Aorta (tissue), 5 donors: ENCODE data around the gene MTCH1. TPM values are rescaled to one million over a fixed set of nuclear protein-coding genes. Genes with fewer than 3 reads are reported as not detected.

Experiments
- ATAC-seq: fragments of 200-7000 bp; cut with Tn5 transposase; one replicate; pipeline ENCODE4 v1.9.1; 2022; ENCODE audit warnings: moderate library complexity; ENCODE audit not compliant: low FRiP score
- DNase-seq, 2 donors: peaks; one replicate each; pipeline ENCODE4 v3.0.0-alpha.2; 2020
- H3K27ac ChIP-seq, 2 donors: one replicate each; pipeline ENCODE4 v1.5.1; 2013; ENCODE audit warnings: low read length in 2 of 2, mild to moderate bottlenecking in 2 of 2, moderate library complexity in 2 of 2, control low read depth in 1 of 2, inconsistent platforms in 1 of 2, low read depth in 1 of 2
- H3K27me3 ChIP-seq, 2 donors: one replicate each; pipeline ENCODE4 v1.6.1; 2013; ENCODE audit warnings: control low read depth in 1 of 2, low read length in 1 of 2, mild to moderate bottlenecking in 1 of 2, moderate library complexity in 1 of 2; ENCODE audit not compliant: insufficient read depth in 2 of 2, control insufficient read depth in 1 of 2
- H3K36me3 ChIP-seq, 2 donors: one replicate each; pipeline ENCODE4 v1.6.1; 2013; ENCODE audit warnings: control low read depth in 1 of 2, low read length in 1 of 2, mild to moderate bottlenecking in 1 of 2; ENCODE audit not compliant: insufficient read depth in 2 of 2, control insufficient read depth in 1 of 2
- H3K4me1 ChIP-seq, 2 donors: one replicate each; pipeline ENCODE4 v1.6.1; 2013; ENCODE audit warnings: low read length in 2 of 2, control low read depth in 1 of 2, mild to moderate bottlenecking in 1 of 2, moderate library complexity in 1 of 2; ENCODE audit not compliant: insufficient read depth in 2 of 2, control insufficient read depth in 1 of 2
- H3K4me3 ChIP-seq, 2 donors: one replicate each; pipeline ENCODE4 v1.5.1; 2013; ENCODE audit warnings: low read length in 2 of 2, control low read depth in 1 of 2, mild to moderate bottlenecking in 1 of 2
- H3K9me3 ChIP-seq: one replicate; pipeline ENCODE4 v1.6.1; 2013; ENCODE audit warnings: mild to moderate bottlenecking, low read length; ENCODE audit not compliant: control insufficient read depth
- WGBS, 2 donors: extraction: QIAGEN DNeasy Blood & Tissue Kit; methylation state at CpG; one replicate each; pipeline ENCODE4 v1.1.7; 2013; 5-methylcytosine and 5-hydroxymethylcytosine counted together
- intact Hi-C, 2 donors: fragments of 100-400 bp; cut with DNase I; formaldehyde crosslinking; loops; one replicate each; pipeline versions ENCODE4 v1.14.2 to v1.15.0; 2022
- polyA plus RNA-seq, 2 donors: library from polyadenylated mRNA; stranded (reverse); fragments of 200-250 nt; gene quantifications; one replicate each; pipeline ENCODE4 v1.2.3, GENCODE V29; 2013
- total RNA-seq, 2 donors: library from RNA; stranded (reverse); fragmentation: NEBNext Ultra II Directional; extraction: Animal tissue kit (Norgen Biotek cat#: 25700); gene quantifications; one replicate each; pipeline ENCODE4 v1.2.1, GENCODE V29; 2021
- donor health status: healthy with polysubstance abuse.
- donor health status: Bipolar disorder and iron deficiency.
- donor health status: DM: no; HTN: no; CAD: no.
- donor health status: DM: no; HTN: no; CAD: no.
- donor health status: DM: yes; HTN: yes; CAD: no.

The MTCH1 gene
- total and polyA plus RNA-seq, 4 donors = 152 to 193 (median 175) TPM

DNA sequence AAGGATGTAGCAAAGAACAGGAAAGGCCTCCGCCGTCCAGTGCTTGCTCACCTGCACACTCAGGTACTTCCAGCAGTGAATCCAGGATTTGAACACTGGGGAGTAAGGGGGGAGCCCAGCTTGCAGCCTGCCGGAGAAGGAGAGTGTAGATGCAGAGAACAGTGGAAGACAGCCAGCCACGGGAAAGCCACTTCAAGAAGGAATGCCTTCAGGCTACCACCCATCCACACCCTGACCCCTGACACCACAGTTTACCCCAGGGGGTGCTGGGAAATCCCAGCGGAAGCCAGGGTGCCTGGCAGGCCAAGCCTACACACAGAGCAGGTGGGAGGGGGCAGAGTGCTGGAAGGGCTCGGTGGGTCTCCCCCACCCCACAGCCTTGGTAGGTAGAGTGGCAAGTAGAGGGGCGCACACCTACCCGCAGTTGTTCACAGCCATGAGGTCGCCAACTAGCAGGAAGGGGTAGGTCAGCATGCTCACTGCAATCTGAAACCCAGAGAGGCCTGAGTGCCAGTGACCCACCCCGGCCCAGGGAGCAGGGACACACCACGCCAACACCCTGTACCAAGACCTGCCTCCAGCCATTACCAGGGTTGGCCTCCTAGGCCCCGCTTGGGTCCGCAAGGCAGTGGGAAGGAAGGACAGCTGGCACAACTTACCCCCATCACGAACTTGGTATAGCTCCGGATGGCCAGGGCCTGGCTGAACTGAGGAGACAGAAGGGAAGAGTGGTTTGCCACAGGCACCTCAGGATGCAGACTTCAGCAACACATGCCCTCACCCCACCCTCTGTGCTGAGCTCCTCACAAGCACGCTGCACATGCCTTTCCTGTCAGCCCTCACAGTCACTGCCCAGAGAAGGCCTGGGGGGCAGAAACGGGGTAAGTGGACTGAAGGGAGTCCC, 15.8 kb downstream of the MTCH1 start:
- Histone ChIP-seq H3K4me1 (no peaks in the 10 kb centered on the region), H3K27ac (no peak overlapping the region), H3K36me3 (peaks cover 6 to 20% of the 10 kb centered on the region in 2 donors), H3K9me3 (no peaks in the 10 kb centered on the region), H3K27me3 (no peaks in the 10 kb centered on the region), H3K4me3 (no peak overlapping the region)
- intact Hi-C loops = no loop called here
- ATAC-seq (no peak), DNase-seq (no peak)
- WGBS, 2 donors = 86 to 89% methylated on average over 17 of the region's 17 CpGs

- no peak for ATAC-seq
- Histone ChIP-seq H3K27me3 (no peaks in the 10 kb centered on the region), H3K9me3 (no peaks in the 10 kb centered on the region), H3K4me3 (no peak overlapping the region), H3K36me3 (peaks cover 4 to 18% of the 10 kb centered on the region in 2 donors), H3K4me1 (no peaks in the 10 kb centered on the region), H3K27ac (no peak overlapping the region)
- no peak for DNase-seq
- WGBS, 2 donors = 73 to 74% methylated on average over 14 of the region's 14 CpGs
- intact Hi-C loops = no loop called here
Measured at GRCh38 chr6:36969240-36969691, 16.7 kb downstream of the MTCH1 start.

DNA sequence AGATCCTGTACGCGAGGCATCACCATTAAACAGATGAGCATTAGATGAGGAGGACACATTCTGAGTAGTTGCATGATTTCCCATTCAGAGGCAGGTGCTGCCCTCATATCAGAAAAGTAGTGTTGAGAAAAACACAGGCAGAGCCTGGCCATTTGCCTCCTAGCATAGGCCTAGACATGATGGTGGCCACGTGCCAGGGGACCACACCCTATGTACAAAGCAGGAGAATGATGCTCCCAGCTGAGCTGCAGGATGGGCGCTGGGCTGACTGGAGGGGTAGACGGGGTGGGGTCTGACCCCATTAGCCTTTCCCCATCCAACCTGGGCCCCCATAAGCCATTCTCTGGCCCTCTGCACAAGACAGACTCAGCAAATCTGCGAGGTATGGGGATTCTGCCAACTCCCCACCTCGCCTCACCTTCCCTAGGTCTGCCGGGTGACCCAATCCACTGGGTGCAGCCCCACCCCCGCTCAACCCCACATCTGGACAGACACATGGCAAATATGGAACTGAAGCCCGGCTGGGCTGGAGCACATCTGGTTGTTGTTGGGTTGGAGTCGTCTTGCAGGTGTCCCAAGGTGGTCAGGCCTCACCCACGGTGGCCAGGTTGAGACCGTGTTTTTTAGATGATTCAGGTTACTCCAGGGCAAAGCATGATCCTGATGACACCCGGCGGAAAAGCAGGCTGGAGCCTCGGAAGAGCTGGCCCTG, 17.6 kb downstream of the MTCH1 start:
- DNase-seq (peak in 1 of 2 donors; percentile 81), ATAC-seq (no peak)
- WGBS, 2 donors = 85 to 86% methylated on average over 16 of the region's 16 CpGs
- intact Hi-C loops = no loop called here
- Histone ChIP-seq H3K4me1 (no peaks in the 10 kb centered on the region), H3K27me3 (no peaks in the 10 kb centered on the region), H3K36me3 (peaks cover 4 to 18% of the 10 kb centered on the region in 2 donors), H3K9me3 (no peaks in the 10 kb centered on the region), H3K4me3 (no peak overlapping the region), H3K27ac (no peak overlapping the region)

GRCh38 chr6:36967757-36968156, 18.2 kb downstream of the MTCH1 start:
- Histone ChIP-seq H3K27ac (no peak overlapping the region), H3K4me3 (no peak overlapping the region), H3K9me3 (no peaks in the 10 kb centered on the region), H3K27me3 (no peaks in the 10 kb centered on the region), H3K4me1 (no peaks in the 10 kb centered on the region), H3K36me3 (peaks cover 4 to 18% of the 10 kb centered on the region in 2 donors)
- 80 to 86% methylated on average over 4 of the region's 4 CpGs for WGBS, 2 donors
- no peak for ATAC-seq
- no peak for DNase-seq
- intact Hi-C loops = no loop called here

GRCh38 chr6:36967301-36967700, 18.7 kb downstream of the MTCH1 start:
- intact Hi-C loops = no loop called here
- Histone ChIP-seq H3K36me3 (peaks cover 4 to 18% of the 10 kb centered on the region in 2 donors), H3K27ac (no peak overlapping the region), H3K4me1 (no peaks in the 10 kb centered on the region), H3K4me3 (no peak overlapping the region), H3K9me3 (no peaks in the 10 kb centered on the region), H3K27me3 (no peaks in the 10 kb centered on the region)
- WGBS, 2 donors = 81 to 91% methylated on average over 3 of the region's 3 CpGs
- no peak for DNase-seq
- ATAC-seq = no peak

- peaks cover 4 to 10% of the 10 kb centered on the region in 2 donors for H3K36me3 ChIP-seq
- ATAC-seq (no peak), DNase-seq (no peak)
- no peak overlapping the region for H3K27ac ChIP-seq
- H3K4me3 ChIP-seq = no peak overlapping the region
- 92 to 93% methylated on average over 4 of the region's 4 CpGs for WGBS, 2 donors
- H3K4me1 ChIP-seq = no peaks in the 10 kb centered on the region
- intact Hi-C loops = no loop called here
- H3K9me3 ChIP-seq = no peaks in the 10 kb centered on the region
- no peaks in the 10 kb centered on the region for H3K27me3 ChIP-seq
Measured at GRCh38 chr6:36964908-36965307, 21.1 kb downstream of the MTCH1 start.

DNA sequence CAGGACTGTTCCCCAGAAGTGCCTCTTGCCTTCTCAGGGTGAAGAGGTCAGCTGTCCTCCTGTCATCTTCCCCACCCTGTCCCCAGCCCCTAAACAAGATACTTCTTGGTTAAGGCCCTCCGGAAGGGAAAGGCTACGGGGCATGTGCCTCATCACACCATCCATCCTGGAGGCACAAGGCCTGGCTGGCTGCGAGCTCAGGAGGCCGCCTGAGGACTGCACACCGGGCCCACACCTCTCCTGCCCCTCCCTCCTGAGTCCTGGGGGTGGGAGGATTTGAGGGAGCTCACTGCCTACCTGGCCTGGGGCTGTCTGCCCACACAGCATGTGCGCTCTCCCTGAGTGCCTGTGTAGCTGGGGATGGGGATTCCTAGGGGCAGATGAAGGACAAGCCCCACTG, 21.6 kb downstream of the MTCH1 start:
- ATAC-seq = no peak
- no peak for DNase-seq
- intact Hi-C loops = no loop called here
- Histone ChIP-seq H3K9me3 (no peaks in the 10 kb centered on the region), H3K4me3 (no peak overlapping the region), H3K36me3 (peaks cover 4 to 10% of the 10 kb centered on the region in 2 donors), H3K27me3 (no peaks in the 10 kb centered on the region), H3K4me1 (no peaks in the 10 kb centered on the region), H3K27ac (no peak overlapping the region)
- 74 to 77% methylated on average over 6 of the region's 6 CpGs for WGBS, 2 donors

DNA sequence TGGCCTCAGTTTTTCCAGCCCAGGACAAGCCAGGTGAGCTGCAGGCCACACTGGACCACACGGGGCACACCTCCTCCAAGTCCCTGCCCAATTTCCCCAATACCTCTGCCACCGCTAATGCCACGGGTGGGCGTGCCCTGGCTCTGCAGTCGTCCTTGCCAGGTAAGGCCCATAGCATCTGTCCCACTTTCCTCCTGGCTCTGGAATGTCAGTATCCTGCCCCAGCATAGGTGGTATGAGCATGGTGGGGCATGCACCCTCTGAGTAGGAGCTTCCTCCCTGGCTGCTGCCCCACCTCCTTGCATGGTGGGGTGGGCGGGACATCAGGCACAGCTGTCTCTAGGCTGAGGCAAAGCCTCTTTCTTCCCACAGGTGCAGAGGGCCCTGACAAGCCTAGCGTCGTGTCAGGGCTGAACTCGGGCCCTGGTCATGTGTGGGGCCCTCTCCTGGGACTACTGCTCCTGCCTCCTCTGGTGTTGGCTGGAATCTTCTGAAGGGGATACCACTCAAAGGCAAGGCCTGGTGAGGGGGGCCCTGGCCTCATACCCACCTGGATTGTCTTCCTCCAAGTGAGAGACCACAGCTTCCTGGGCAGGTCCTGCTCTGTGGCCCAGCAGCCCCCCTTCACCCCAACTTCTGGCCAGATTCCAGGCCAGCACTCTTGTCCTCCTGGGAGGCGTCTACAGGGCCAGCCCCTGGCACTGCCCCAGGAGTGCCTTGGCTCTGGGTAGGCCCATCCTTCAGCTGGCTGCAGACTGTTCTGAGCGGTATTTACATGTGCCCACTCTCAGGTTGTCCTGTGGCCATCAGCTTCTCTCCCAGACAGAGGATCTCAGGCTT, 22.3 kb downstream of the MTCH1 start:
- peak in 1 of 2 donors; percentile 80 for DNase-seq
- no peaks in the 10 kb centered on the region for H3K4me1 ChIP-seq
- H3K4me3 ChIP-seq = no peak overlapping the region
- no peak overlapping the region for H3K27ac ChIP-seq
- WGBS, 2 donors = 65 to 68% methylated on average over 11 of the region's 11 CpGs
- H3K36me3 ChIP-seq = peaks cover 0 to 6% of the 10 kb centered on the region in 2 donors
- ATAC-seq = peak; percentile 26
- no peaks in the 10 kb centered on the region for H3K27me3 ChIP-seq
- no peaks in the 10 kb centered on the region for H3K9me3 ChIP-seq
- intact Hi-C loops = no loop called here
